Measurements from ENCODE around the gene ITGA11.

The ITGA11 gene

DNA sequence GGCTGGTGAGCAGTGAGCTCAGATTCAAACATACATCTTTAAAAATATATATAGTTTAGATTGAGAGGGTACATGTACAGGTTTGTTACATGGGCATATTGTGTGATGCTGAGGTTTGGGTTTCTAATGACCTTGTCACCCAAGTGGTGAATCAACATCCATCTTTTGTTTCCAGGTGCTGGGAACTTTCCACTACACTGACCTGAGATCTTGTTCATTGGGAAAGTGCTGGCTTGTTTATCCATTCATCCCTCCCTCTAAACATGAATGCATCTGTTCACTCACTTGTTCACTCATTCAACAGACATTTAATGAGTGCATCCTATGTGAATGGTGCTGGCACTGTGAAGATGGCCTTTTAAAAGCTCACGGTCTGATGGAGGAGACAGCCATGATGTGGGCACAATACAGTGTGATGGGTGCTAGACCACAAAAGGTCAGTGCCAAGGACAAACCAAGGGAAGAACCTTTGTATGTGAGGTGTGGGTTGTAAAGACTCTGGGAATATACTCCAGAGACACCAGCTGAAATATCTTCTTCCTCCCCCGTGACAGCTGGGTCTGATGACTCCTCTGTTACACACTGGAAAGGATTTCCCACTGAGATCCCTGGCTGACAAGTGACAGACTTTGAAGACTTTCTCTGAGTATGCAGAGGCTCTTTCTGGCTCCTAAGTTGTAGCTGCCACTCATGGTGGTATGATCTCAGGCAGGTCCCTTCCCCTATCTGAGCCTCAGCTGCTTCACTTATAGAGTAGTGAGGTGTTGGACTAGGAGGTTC lies 16.2 kb upstream of the ITGA11 start:
- no peak for DNase-seq (ENCODE audit: low spot score)

- no peak for DNase-seq (ENCODE audit: low spot score)
Measured at GRCh38 chr15:68447209-68447608, 15.2 kb upstream of the ITGA11 start.

DNA sequence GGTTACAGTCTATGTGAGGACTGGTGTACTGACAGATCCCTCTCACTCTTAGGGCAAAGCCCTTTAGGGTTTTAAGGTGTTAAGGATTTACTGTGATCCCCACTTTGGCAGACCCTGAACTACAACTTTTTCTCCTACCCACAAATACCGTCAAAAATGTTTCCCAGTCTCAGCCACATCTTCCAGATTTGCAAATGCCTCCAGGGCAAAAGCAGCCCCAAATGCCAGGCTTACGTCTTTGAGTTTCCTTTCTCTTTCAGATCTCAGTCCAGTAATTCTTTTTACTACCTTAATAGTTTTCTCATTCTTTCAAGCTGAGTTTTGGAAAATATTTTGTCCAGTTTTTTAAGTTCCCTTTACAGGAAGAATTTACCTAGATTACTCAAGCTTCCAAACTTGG lies 13.4 kb upstream of the ITGA11 start:
- no peak for DNase-seq (ENCODE audit: low spot score)

- DNase-seq (ENCODE audit: low spot score), result no peak
Measured at GRCh38 chr15:68444336-68444735, 12.4 kb upstream of the ITGA11 start.

GRCh38 chr15:68442903-68443302 lies 10.9 kb upstream of the ITGA11 start:
- no peak for DNase-seq (ENCODE audit: low spot score)

DNA sequence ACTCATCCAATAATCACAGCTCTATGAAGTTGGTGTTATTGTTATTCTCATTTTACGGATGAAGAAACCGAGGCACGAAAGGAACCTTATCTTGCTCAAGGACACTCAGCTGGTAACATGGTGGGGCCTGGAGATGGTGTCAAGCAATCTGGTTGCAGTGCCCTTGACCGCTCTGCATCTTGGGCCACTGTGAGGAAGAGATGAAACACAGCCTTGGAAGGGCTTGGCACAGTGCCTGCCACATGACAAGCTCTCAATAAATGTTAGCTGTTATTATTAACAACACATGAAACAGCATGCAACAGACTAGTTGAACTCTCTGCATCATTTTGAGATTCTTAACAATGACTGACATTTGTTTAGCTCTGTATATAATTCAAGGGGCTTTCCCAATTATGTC lies 10.1 kb upstream of the ITGA11 start:
- DNase-seq (ENCODE audit: low spot score), result no peak

DNA sequence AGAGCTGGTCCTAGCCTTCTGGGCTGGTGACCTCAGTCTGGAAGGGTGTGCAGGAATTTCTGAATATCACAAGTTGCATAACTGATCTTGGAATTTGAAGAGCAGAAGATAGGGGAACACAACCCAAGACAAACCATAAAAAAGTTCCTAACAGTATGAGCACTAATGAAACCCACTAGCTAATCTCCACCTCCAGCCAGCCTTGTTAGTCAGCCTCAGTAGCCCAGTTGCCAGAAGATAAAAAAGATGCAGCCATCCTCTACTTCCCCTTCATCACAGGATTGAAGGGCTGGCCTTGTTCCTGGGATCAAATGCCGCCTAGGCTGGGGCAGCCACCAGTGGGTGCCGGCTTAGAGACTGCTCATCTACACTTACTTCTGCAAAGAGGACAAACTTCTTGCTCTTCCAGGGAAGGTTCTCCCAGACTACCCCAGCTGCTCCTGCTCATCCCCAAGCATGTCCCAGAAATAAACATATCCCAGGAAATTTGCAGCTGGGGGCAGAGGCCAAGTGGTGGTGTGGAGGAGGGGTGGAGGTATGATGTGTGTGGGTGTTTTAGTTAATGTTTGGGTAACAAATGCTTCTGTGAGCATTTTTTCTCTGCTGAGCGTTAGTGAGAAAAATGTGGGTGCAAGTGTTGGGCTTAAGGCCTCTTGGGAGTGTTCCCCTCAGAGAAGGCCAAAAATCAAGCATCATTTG lies 9.2 kb upstream of the ITGA11 start:
- DNase-seq (ENCODE audit: low spot score), result no peak

- DNase-seq (ENCODE audit: low spot score), result no peak
Measured at GRCh38 chr15:68440136-68440535, 8.2 kb upstream of the ITGA11 start.

DNA sequence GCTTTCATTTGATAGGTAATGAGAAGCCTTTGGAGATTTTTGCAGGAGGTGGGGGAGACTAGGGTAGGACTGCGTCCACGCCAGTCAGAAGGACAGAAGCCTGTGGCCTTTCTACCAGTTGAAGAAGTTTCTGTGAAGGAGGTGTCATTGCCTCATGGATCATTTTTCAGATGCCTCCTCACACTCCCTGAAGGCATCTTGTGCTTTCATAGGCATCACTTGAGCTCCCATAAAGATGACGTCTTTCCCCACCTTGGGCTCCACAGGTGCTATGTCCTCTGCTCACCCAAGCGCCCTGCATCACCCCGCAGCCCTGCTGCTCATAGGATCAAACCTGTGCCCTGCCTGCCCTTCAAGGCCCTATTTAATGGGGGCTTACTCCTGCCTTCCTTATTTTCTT lies 7.5 kb upstream of the ITGA11 start:
- DNase-seq (ENCODE audit: low spot score), result no peak

- no peak for DNase-seq (ENCODE audit: low spot score)
Measured at GRCh38 chr15:68436680-68437079, 4.7 kb upstream of the ITGA11 start.

DNA sequence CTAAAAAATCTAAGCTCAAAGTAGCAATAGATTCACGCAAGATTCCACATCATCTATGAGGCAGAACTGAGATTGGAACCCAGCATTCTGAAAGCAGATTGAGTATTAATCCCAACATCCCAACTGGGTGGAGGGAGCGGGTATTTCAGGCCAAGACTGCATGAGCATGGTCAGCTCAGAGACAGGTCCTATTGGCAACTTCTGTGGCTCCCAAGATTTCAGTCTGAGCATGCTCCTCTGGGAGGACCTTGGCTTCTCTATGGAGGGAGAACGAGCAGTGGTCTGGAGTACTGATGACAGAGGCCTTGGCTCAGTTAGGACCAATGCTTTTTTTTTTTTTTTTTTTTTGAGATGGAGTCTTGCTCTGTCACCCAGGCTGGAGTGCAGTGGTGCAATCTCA lies 4.0 kb upstream of the ITGA11 start:
- DNase-seq (ENCODE audit: low spot score), result no peak

- no peak for DNase-seq (ENCODE audit: low spot score)
Measured at GRCh38 chr15:68434021-68434420, 2.1 kb upstream of the ITGA11 start.

- DNase-seq (ENCODE audit: low spot score), result no peak
Measured at GRCh38 chr15:68433551-68433950, 1.6 kb upstream of the ITGA11 start.

- DNase-seq (ENCODE audit: low spot score), result no peak
Measured at GRCh38 chr15:68432441-68433064, 590 bp upstream of the ITGA11 start.

DNA sequence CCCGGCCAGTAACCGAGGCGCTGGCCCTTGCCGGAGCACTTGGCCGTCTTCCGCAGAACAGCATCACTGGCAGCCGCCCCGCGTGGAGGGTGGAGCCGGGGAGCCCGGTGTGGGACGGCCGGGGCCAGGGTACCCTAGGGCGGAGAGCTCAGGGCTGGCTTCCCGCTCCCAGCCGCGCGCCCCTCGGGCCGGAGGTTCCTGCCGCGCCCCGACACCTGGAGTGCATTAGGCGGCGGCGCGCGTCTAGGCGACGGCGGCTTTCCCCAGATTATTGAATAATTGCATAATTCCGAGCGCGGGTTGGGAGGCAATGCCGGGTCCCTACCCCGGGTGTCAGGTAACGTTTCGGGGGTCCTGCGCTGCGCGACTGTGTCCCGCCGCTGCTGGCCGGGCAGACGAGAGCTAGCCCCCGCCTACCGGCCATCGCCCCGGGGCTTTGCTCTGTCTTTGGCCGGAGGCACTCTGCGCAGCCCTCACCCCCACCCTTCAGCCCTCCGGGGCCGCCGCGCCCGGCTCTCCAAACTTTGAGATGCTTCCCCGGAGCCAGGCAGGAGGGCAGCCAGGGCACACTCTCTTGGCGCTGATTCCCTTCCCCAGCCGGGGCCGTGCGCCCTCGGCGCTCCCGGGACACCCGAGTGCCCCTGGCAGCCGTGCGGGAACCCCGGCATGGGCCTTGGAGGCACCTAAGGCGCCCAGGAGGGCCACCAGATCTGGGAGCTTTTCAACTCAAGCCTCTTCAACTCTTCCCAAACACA lies 749 bp downstream of the ITGA11 start:
- no peak for DNase-seq (ENCODE audit: low spot score)

DNA sequence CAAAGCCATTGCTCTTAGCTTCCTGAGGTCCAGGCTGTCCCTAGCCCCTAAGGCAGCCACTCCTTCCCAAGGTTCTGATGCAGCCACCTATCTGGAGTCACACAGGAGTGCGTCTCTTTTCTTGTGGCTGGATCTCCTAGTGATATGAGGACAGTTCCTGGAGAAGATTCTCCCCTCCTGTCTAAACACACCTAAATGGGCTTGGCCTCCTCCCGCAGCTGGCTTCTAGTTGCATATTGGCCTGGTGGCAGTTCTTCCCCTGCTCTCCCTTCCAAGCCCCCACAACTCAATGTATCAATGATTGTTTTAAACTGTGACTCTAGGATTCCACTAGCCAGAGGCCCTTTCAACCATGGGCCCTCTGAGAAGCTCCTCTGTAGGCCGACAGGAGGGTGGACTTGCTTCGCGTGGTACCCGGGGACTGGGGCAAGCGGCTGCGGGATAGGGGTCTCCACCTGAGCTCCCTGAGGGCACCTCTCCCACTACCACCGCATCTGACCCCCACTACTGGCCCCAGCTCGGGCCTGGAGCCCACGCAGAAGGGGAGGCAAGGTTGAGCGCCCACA lies 1.4 kb downstream of the ITGA11 start:
- DNase-seq (ENCODE audit: low spot score), result no peak

DNA sequence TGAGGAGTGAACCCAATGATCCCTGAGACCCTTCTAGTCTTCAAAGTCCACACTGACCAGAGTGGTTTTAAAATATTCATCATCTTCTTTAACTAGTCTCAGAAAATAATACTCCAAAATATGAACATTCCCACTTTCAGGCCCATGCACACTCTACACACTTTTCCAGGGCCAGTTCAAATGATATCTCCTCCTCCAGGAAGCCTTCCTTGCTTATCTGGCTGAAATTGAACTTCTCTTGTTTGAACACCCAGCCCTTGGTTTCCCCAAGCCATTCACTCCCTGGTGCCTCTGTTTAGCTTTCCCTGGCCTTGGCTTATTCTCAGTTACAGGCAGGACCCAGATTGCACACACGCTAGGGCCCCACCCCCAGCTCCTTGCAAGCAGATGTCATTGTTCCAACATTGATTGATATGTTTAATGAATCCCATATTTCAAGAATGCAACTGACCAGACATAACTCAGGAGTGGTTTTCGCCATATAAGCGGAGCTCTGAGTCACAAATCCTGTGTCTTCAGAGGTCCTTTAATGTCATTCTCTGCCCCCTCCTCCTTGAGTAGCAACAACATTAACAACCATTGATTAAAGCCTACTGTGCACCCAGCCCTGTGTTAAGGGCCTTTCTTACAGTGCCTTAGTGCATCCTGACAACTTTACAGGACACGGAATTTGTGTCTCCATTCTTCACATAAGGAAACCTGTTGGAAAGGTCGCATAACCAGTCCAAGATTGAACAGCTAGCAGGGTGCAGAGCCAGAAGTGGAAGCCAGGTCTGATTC lies 2.1 kb downstream of the ITGA11 start:
- no peak for DNase-seq (ENCODE audit: low spot score)

- no peak for DNase-seq (ENCODE audit: low spot score)
Measured at GRCh38 chr15:68428431-68428940, 3.5 kb downstream of the ITGA11 start.

- DNase-seq (ENCODE audit: low spot score), result no peak
Measured at GRCh38 chr15:68427963-68428362, 4.0 kb downstream of the ITGA11 start.

DNA sequence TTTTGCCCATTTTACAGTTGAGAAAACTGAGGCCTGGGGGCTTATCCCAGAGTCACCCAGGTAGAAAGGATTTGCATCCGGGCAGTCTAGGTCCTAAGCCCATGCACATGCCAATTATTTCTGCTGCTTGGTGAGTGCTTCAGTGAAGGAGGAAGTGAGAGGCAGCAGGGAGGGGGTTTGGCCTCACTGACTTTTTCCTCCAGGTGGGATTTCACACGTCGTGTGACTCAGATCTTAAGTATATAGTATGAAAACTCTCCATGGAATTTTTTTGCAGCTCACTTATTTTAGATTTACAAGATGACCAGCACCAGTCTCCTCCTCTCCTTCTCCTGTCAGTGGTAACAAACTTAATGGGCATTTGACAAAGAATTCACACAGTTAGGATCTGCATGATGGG lies 4.6 kb downstream of the ITGA11 start:
- DNase-seq (ENCODE audit: low spot score), result no peak

DNA sequence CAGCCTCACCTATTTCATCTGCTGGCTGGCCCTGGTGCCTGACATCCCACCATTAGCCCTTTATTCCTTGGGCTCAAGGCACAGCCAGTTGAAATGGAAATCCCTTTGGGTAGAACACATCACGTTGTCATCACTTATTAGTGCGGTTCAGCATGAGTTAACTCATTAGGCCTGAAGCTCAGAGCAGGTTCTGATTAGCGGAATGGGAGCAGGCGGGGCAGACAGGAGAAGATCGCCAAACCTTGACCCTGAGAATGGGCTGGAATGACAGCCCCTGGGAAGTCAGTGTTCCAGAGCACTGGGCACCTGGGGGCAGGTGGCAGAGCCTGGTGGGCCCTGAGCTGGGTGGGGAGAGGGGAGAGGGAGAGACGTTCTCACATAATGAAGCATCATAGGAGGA lies 5.8 kb downstream of the ITGA11 start:
- no peak for DNase-seq (ENCODE audit: low spot score)

Measured in pons (tissue), 1 donor.